Fibroblast of mammary gland (primary cell): ENCODE data around the gene ZNF287.

Experiments
- DNase-seq: peaks from one replicate; pipeline ENCODE4 v3.0.0-alpha.2; 2010; ENCODE audit warnings: low read depth
- H3K4me3 ChIP-seq: 2 replicates; pipeline ENCODE4 v1.5.1; 2011; ENCODE audit warnings: low read depth, mild to moderate bottlenecking, low read length, moderate library complexity; ENCODE audit not compliant: control insufficient read depth
- TF ChIP-seq, protein P1 (sequence below): conservative IDR thresholded peaks from 2 replicates; pipeline ENCODE4 v1.5.1; 2011; ENCODE audit warnings: low read depth, low read length, inconsistent platforms; ENCODE audit not compliant: control insufficient read depth, insufficient read depth

Gene ZNF287

GRCh38 chr17:16584273-16584995 lies 15.4 kb upstream of the ZNF287 start:
- DNase-seq = peak; percentile 87
- peak overlapping the region; percentile 54 for H3K4me3 ChIP-seq
- TF ChIP-seq, protein P1, sequence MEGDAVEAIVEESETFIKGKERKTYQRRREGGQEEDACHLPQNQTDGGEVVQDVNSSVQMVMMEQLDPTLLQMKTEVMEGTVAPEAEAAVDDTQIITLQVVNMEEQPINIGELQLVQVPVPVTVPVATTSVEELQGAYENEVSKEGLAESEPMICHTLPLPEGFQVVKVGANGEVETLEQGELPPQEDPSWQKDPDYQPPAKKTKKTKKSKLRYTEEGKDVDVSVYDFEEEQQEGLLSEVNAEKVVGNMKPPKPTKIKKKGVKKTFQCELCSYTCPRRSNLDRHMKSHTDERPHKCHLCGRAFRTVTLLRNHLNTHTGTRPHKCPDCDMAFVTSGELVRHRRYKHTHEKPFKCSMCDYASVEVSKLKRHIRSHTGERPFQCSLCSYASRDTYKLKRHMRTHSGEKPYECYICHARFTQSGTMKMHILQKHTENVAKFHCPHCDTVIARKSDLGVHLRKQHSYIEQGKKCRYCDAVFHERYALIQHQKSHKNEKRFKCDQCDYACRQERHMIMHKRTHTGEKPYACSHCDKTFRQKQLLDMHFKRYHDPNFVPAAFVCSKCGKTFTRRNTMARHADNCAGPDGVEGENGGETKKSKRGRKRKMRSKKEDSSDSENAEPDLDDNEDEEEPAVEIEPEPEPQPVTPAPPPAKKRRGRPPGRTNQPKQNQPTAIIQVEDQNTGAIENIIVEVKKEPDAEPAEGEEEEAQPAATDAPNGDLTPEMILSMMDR = peak; percentile 85

DNA sequence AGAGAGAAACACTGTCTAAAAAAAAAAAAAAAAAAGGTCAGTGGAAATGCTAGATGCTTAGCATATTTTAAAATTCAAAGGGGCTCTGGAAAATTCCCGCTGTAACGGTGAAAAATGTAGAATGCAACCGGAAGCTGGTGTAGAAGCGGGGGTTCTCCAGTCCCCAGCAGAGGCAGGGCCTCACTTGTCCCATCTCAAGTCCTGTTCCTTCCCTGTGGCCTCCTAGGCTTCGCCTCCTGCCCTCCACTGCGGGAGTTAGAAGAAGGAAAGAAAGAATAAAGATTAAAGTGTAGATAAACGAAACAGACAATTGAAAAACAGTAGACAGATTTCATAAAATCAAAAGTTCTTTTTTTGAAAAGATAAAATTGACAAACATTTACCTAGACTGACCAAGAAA lies 14.8 kb upstream of the ZNF287 start:
- DNase-seq = no peak
- TF ChIP-seq, protein P1 = no peak
- H3K4me3 ChIP-seq = no peak overlapping the region

DNA sequence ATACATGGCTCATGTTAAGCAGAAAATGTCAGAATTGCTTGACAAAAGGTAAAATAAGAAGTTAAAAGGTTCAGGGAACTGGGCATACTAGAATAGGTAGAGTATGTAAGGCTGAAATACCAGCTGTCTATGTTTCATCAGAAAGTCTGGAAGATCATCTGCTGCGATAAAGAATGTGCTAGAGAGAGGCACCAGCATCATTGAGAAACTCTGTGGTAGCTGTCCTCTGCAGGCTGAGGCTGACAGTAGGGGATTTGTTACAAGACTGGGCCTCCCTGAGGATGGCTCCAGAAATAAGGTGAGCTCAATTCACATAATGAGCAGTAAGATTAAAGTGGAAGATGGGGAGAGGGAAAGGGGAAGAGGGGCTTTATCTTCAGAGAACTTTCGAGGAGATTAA lies 4.5 kb upstream of the ZNF287 start:
- no peak overlapping the region for H3K4me3 ChIP-seq
- TF ChIP-seq, protein P1 = no peak

GRCh38 chr17:16569358-16569712 lies 331 bp upstream of the ZNF287 start:
- no peak overlapping the region for H3K4me3 ChIP-seq
- DNase-seq = no peak
- TF ChIP-seq, protein P1 = no peak

More for the DNA sequence above, 4.5 kb upstream of the ZNF287 start:
- no peak for DNase-seq

DNA sequence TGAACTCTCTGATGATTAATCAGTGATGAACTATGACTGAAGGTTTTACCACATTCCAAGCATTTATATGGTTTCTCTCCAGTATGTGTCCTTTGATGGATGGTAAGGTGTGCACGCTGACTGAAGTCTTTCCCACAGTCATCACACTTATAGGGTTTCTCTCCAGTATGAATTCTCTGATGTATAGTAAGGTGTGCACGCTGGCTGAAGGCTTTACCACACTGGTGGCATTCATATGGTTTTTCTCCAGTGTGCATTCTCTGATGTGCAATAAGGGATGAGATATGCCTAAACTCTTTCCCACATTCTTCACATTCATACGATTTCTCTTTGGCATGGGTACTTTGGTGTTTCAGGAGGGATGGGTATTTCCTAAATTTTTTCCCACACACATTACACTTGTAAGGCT lies 16.4 kb downstream of the ZNF287 start:
- no peak overlapping the region for H3K4me3 ChIP-seq
- TF ChIP-seq, protein P1 = no peak
- DNase-seq = no peak

GRCh38 chr17:16551878-16552636 lies 16.9 kb downstream of the ZNF287 start:
- TF ChIP-seq, protein P1 = no peak
- DNase-seq = no peak
- H3K4me3 ChIP-seq = no peak overlapping the region

DNA sequence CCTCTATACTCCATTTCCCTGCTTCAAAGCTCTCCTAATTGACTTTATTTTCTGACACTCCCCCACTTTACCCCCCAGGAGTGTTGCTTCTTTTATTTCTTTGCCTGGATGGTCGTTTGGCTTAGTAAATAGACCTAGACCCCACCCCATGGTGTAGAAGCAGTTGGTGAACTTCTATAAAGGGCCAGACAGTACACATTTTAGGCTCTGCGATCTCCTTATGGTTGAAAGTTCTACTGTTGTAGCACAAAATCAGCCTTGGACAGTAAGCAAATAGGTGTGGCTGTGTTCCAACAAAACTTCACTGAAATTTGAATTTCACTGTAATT lies 31.9 kb downstream of the ZNF287 start:
- H3K4me3 ChIP-seq = no peak overlapping the region
- no peak for DNase-seq
- TF ChIP-seq, protein P1 = no peak
